ENCODE measurements around the gene BBS10. TPM values are rescaled to one million over a fixed set of nuclear protein-coding genes. Genes with fewer than 3 reads are reported as not detected.

Gene BBS10
- total RNA-seq, 1 donor from 2014 or later = 3.8 TPM

GRCh38 chr12:76303989-76304460 is 44.2 kb downstream of the BBS10 start:
- Histone ChIP-seq H3K9me3 (no peaks in the 10 kb centered on the region), H3K27me3 (no peaks in the 10 kb centered on the region), H3K4me1 (no peaks in the 10 kb centered on the region), H3K36me3 (no peaks in the 10 kb centered on the region), H3K27ac (no peak overlapping the region), H3K4me3 (no peak overlapping the region)
- intact Hi-C loops (cut with DNase I) = no loop called here
- TF ChIP-seq CTCF (IDR thresholded peaks at IDR 0.05) = no peak
- DNase-seq (ENCODE audit: low spot score in 2 of 2) = no peak

GRCh38 chr12:76303365-76303764 is 44.9 kb downstream of the BBS10 start:
- no peak overlapping the region for H3K4me3 ChIP-seq
- no peaks in the 10 kb centered on the region for H3K36me3 ChIP-seq
- no peaks in the 10 kb centered on the region for H3K4me1 ChIP-seq
- no peak for DNase-seq (ENCODE audit: low spot score in 2 of 2)
- TF ChIP-seq CTCF (IDR thresholded peaks at IDR 0.05) = no peak
- H3K27me3 ChIP-seq = no peaks in the 10 kb centered on the region
- intact Hi-C loops (cut with DNase I) = no loop called here
- H3K9me3 ChIP-seq = no peaks in the 10 kb centered on the region
- H3K27ac ChIP-seq = no peak overlapping the region

- TF ChIP-seq CTCF (IDR thresholded peaks at IDR 0.05) = no peak
- H3K9me3 ChIP-seq = no peaks in the 10 kb centered on the region
- no peak overlapping the region for H3K4me3 ChIP-seq
- no peak for DNase-seq (ENCODE audit: low spot score in 2 of 2)
- no peaks in the 10 kb centered on the region for H3K27me3 ChIP-seq
- intact Hi-C loops (cut with DNase I) = no loop called here
- H3K4me1 ChIP-seq = no peaks in the 10 kb centered on the region
- H3K36me3 ChIP-seq = no peaks in the 10 kb centered on the region
- no peak overlapping the region for H3K27ac ChIP-seq
Observed at GRCh38 chr12:76300297-76300665, 47.9 kb downstream of the BBS10 start.

- DNase-seq (ENCODE audit: low spot score in 2 of 2) = no peak
- Histone ChIP-seq H3K9me3 (no peaks in the 10 kb centered on the region), H3K27ac (no peak overlapping the region), H3K4me3 (no peak overlapping the region), H3K36me3 (no peaks in the 10 kb centered on the region), H3K27me3 (no peaks in the 10 kb centered on the region), H3K4me1 (no peaks in the 10 kb centered on the region)
- TF ChIP-seq CTCF (IDR thresholded peaks at IDR 0.05) = no peak
- intact Hi-C loops (cut with DNase I) = no loop called here
Observed at GRCh38 chr12:76299536-76300296, 48.5 kb downstream of the BBS10 start.

Other genes starting within 250 kb of the BBS10 start
- 18.6 TPM for gene OSBPL8, start 211.4 kb upstream of the BBS10 start, total RNA-seq

Data from ascending aorta (tissue), 2 donors.